ENCODE results near the gene HIVEP2.

GRCh38 chr6:142790257-142790656 is 154.7 kb downstream of the HIVEP2 start:
- TF ChIP-seq CTCF (IDR thresholded peaks at IDR 0.05; ENCODE audit: extremely low read depth in 1 of 2, insufficient read depth in 1 of 2, low read depth in 1 of 2, low read length in 2 of 2), result no peak
- no peak for TF ChIP-seq EZH2 (IDR thresholded peaks at IDR 0.05; ENCODE audit: borderline replicate concordance, low read depth, low read length, severe bottlenecking)
- TF ChIP-seq POLR2A (IDR thresholded peaks at IDR 0.05; ENCODE audit: low read depth, low read length), result no peak
